SU-DHL-6 (cell line): ENCODE results near the gene SETD1A.

Experiments used
- EZH2phosphoT487 ChIP-seq: fragments of 200-600 bp; sonication (generic), shearing (Covaris generic); conservative IDR thresholded peaks from 2 replicates; pipeline ENCODE4 v1.6.1; 2018; ENCODE audit warnings: mild to moderate bottlenecking, antibody characterized with exemption, low read length, moderate library complexity, mixed read lengths
- TF ChIP-seq, protein P1 (sequence below): fragments of 200-600 bp; sonication (generic); IDR thresholded peaks from one replicate; pipeline ENCODE4 v1.5.1; 2017; ENCODE audit warnings: antibody characterized with exemption, mild to moderate bottlenecking, low read length, moderate library complexity; ENCODE audit not compliant: insufficient read depth, poor library complexity, severe bottlenecking

DNA sequence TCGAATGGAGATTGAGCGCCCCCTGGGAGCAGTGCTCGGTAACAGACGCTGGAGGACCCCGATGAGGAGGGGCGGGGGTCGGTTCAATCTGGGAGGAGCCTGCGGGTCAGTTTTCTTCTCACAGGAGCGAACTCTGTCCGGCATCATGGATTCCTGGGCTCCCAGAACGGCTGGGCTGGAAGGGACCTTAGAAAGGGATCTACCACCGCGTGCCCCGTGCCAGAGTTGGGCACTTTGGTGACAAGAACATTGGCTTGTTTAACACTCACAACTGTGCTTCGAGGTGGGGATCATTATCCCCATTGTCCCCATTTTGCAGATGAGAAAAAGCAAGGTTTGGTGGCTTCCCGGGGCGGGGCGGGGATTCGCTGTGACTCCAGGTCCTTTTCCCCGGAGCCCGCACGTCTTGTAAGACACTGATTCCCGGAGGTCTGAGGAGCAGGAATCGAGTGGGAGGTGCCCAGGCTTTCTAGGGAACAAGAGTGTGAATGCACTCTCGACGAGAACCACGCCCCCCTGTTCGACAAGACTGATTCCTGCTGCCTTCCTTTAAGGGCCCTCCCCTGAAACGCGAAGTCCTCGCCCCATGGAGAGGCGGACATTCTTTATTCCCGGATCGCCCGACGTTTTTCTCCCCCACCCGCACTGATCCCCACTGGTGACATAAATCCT, 35.7 kb upstream of the SETD1A start:
- TF ChIP-seq, protein P1, sequence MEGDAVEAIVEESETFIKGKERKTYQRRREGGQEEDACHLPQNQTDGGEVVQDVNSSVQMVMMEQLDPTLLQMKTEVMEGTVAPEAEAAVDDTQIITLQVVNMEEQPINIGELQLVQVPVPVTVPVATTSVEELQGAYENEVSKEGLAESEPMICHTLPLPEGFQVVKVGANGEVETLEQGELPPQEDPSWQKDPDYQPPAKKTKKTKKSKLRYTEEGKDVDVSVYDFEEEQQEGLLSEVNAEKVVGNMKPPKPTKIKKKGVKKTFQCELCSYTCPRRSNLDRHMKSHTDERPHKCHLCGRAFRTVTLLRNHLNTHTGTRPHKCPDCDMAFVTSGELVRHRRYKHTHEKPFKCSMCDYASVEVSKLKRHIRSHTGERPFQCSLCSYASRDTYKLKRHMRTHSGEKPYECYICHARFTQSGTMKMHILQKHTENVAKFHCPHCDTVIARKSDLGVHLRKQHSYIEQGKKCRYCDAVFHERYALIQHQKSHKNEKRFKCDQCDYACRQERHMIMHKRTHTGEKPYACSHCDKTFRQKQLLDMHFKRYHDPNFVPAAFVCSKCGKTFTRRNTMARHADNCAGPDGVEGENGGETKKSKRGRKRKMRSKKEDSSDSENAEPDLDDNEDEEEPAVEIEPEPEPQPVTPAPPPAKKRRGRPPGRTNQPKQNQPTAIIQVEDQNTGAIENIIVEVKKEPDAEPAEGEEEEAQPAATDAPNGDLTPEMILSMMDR, result peak; percentile 94
- TF ChIP-seq EZH2phosphoT487, result no peak
